ENCODE measurements around the gene LHX2.
"Not testable (repeated sequence)": the region's sequence is repeated elsewhere in the genome, so short reads cannot be mapped to it uniquely, and the experiment has no call there.

Gene LHX2

DNA sequence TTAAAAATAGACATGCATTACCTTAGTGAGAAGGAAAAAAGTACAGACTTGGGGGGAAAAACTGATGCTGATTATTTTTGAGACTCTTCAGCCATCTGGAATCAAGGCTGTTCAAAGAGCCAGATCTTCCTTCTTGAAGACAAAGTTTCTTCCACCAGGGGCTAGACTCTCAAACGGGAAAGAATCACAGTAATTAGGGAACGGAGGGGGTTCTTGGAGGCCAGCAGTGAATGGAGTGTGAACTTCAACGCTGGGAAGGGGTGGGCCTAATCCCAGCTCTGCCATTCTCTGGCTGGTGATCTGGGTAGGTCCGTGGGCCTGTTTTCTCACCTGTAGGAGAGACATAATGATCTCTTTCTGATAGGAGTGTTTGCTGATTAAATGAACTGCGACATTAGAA is 21.1 kb upstream of the LHX2 start:
- Mint-ChIP-seq H3K36me3 (no peaks in the 10 kb centered on the region), H3K4me1 (no peaks in the 10 kb centered on the region), H3K9me3 (no peaks in the 10 kb centered on the region), H3K27me3 (peaks cover 41 to 73% of the 10 kb centered on the region in 2 donors), H3K27ac (no peak overlapping the region), H3K4me3 (no peak overlapping the region)
- ATAC-seq (replicated peaks) (no peak), DNase-seq (no peak)

DNA sequence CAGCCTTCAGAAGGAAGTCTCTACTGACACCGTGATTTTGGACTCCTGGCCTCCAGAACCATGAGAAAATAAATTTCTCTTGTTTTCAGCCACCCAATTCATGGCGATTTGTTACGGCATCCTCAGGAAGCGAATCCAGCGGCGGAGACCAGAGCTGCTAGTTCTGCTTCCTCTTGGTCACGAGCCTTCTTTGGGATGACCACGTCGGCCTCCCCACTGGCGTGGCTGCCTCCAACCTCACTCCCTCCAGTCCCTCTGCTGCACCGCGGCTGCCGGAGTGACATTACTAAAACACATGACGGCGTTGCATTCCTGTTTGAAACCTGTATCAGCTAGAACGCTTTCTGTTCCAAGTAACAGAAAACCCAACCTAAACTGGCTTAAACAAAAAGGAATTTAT is 18.9 kb upstream of the LHX2 start:
- not testable (repeated sequence) for H3K36me3 Mint-ChIP-seq; H3K27ac Mint-ChIP-seq; ATAC-seq (replicated peaks); H3K4me3 Mint-ChIP-seq; DNase-seq; H3K9me3 Mint-ChIP-seq
- peaks cover 8 to 16% of the 10 kb centered on the region in 2 donors for H3K4me1 Mint-ChIP-seq
- H3K27me3 Mint-ChIP-seq: peaks cover 35 to 61% of the 10 kb centered on the region in 2 donors

GRCh38 chr9:123996731-123997421 is 14.7 kb upstream of the LHX2 start:
- peaks cover 27 to 41% of the 10 kb centered on the region in 2 donors for H3K4me1 Mint-ChIP-seq
- H3K36me3 Mint-ChIP-seq: peaks cover 0 to 2% of the 10 kb centered on the region in 2 donors
- H3K27me3 Mint-ChIP-seq: peaks cover 44 to 57% of the 10 kb centered on the region in 2 donors
- ATAC-seq (replicated peaks) (peak; percentile 74 to 78), DNase-seq (peak; percentile 70)
- H3K4me3 Mint-ChIP-seq: peak overlapping the region; percentile 64 to 65
- peaks cover 3% of the 10 kb centered on the region in 2 donors for H3K9me3 Mint-ChIP-seq
- H3K27ac Mint-ChIP-seq: peak overlapping the region; percentile 89

DNA sequence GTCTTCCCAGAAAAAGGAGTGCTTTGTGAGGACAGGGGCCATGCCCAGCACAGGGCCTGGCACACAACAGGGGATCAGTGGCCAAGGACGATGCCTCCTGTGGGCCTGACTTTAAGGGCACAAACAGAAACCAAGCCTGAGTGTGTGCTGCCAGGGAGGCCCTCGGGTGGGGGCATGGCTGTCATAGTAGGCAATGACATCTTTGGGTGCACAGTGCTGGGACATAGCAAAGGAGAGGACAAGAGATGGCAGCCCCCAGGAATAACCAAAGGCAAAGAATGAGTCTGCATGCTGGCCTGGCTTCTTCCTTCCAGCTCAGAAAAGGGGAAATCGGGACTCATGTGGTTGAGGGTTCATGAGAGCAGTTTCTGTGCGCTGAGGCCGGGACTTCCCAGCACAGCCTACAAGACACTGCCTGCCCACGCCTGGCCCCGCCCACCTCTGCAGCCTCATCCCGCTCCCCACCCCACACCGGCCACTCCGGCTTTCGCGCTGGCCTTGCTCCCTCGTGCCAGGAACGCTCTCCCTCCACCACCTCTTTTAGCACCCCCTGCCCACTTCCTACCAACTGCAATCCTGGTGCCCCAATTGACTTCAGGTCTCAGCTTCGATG is 13.8 kb upstream of the LHX2 start:
- Mint-ChIP-seq H3K9me3 (peaks cover 3% of the 10 kb centered on the region in 2 donors), H3K27ac (peak overlapping the region; percentile 89), H3K4me1 (peaks cover 27 to 41% of the 10 kb centered on the region in 2 donors), H3K4me3 (peak overlapping the region; percentile 64 to 65), H3K27me3 (peaks cover 52 to 66% of the 10 kb centered on the region in 2 donors), H3K36me3 (peaks cover 0 to 2% of the 10 kb centered on the region in 2 donors)
- DNase-seq (peak; percentile 72), ATAC-seq (replicated peaks) (peak; percentile 70 to 74)

DNA sequence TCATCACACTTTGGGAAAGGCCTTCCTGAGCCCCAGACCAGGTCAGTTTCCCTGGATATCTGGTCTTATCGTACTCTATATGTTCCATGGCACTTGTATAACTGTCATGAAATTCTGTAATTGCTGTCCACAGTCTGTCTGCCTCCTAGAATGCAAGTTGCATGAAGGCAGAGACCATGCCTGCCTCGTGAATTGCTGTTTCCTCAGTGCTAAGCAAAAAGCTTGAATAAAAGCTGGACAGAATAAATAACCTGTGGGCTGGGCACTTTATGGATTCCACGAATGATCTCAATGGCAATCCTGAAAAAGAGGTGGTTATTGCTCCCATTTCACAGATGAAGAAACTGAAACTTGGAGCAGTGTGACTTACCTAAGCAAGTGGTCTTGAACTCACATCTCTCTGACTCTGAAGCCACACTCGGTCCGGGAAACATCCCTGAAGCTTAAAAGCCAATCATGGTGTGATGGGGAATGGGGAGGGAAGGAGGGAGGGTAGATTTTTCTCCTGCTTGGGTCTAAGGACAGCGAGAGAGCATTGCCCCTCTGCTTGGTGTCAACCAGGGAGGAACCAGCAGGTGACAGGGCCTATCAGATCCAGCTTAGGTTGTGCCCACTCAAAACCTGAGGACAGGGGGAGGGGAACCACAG is 13.2 kb upstream of the LHX2 start:
- Mint-ChIP-seq H3K9me3 (peaks cover 3% of the 10 kb centered on the region in 2 donors), H3K27me3 (peaks cover 58 to 72% of the 10 kb centered on the region in 2 donors), H3K4me3 (peak overlapping the region; percentile 84 to 88), H3K27ac (no peak overlapping the region), H3K4me1 (peaks cover 28 to 41% of the 10 kb centered on the region in 2 donors), H3K36me3 (peaks cover 0 to 2% of the 10 kb centered on the region in 2 donors)
- no peak for DNase-seq
- ATAC-seq (replicated peaks): no peak

GRCh38 chr9:123998970-123999621 is 12.5 kb upstream of the LHX2 start:
- no peak for DNase-seq
- peak overlapping the region; percentile 96 for H3K27ac Mint-ChIP-seq
- H3K36me3 Mint-ChIP-seq: peaks cover 0 to 2% of the 10 kb centered on the region in 2 donors
- H3K27me3 Mint-ChIP-seq: peaks cover 58 to 72% of the 10 kb centered on the region in 2 donors
- no peak for ATAC-seq (replicated peaks)
- H3K9me3 Mint-ChIP-seq: peaks cover 3% of the 10 kb centered on the region in 2 donors
- peak overlapping the region; percentile 84 to 88 for H3K4me3 Mint-ChIP-seq
- H3K4me1 Mint-ChIP-seq: peaks cover 28 to 45% of the 10 kb centered on the region in 2 donors

GRCh38 chr9:123999661-124000060 is 11.9 kb upstream of the LHX2 start:
- ATAC-seq (replicated peaks) (no peak), DNase-seq (no peak)
- Mint-ChIP-seq H3K27ac (no peak overlapping the region), H3K4me1 (peaks cover 28 to 46% of the 10 kb centered on the region in 2 donors), H3K36me3 (peaks cover 0 to 2% of the 10 kb centered on the region in 2 donors), H3K4me3 (no peak overlapping the region), H3K9me3 (peaks cover 3% of the 10 kb centered on the region in 2 donors), H3K27me3 (peaks cover 58 to 72% of the 10 kb centered on the region in 2 donors)

DNA sequence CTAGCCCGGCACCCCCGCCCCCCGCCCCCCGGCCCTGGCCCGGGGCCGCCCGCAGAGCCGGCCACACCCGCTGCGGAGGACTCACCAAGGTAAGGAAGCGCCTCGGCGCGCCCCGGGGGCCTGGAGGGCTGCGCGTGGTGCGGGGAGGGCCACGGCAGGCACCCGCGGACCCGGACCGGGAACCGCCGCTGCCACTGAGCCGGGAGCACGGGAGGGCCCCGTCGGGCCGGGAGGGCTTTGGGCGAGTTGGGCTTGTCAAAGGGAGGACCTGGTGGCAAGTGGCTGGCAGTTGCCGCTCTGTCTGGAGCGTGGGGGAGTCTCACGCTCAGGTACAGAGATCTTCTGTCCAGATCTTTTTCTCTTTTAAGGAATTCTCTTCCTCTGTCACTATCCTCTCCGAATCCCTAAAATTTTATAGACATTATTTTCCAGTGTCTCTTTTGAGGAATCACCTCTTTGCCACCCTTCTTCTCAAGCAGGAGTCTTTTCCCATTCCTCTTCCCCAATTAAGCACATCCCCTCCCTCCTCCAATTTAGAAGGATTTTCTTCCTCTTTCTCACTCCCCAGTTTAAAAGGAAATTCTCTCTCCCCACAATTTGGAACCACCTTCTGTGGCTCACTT is 11.3 kb upstream of the LHX2 start:
- H3K27me3 Mint-ChIP-seq: peaks cover 60 to 72% of the 10 kb centered on the region in 2 donors
- ATAC-seq (replicated peaks) (no peak), DNase-seq (no peak)
- peaks cover 28 to 46% of the 10 kb centered on the region in 2 donors for H3K4me1 Mint-ChIP-seq
- H3K4me3 Mint-ChIP-seq: peak overlapping the region; percentile 63 to 65
- peaks cover 0 to 2% of the 10 kb centered on the region in 2 donors for H3K36me3 Mint-ChIP-seq
- peak overlapping the region; percentile 14 for H3K27ac Mint-ChIP-seq
- H3K9me3 Mint-ChIP-seq: peaks cover 3% of the 10 kb centered on the region in 2 donors

DNA sequence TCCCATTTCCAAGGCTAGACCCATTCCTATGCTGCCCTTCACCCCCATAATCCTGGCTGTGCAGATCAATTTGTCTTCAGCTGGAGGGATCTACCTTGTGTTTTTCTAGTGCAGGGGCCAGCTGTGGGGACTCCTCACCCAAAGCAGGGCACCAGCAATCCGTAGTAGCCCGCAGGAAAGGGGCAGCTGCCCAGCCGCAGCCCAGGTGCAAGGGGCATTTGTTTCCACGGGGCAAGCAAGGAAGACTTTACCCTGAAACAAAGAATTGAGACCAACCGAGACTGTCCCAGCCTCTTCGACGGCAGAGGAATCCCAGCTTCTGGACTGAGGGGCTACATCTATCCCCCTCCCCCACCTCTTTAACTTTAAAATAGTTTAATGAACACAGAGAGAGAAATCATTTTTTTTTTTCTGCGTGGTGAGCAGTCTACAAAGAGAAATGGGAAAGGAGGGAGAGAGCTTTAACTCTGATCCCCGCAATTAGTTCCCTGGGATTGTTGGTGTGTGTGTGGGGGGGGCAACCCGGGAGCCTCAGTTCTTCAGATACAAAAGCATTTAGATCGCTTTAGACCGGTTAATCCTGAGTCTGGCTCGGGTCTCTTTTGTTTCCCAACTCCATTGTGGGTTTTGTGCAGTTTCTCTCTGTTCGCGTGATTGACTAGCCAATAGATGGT is 10.6 kb upstream of the LHX2 start:
- Mint-ChIP-seq H3K9me3 (peaks cover 3% of the 10 kb centered on the region in 2 donors), H3K4me3 (peak overlapping the region; percentile 63 to 65), H3K4me1 (peaks cover 28 to 46% of the 10 kb centered on the region in 2 donors), H3K27ac (peak overlapping the region; percentile 14), H3K36me3 (peaks cover 0 to 2% of the 10 kb centered on the region in 2 donors), H3K27me3 (peaks cover 60 to 72% of the 10 kb centered on the region in 2 donors)
- DNase-seq (no peak), ATAC-seq (replicated peaks) (no peak)

- Mint-ChIP-seq H3K27ac (no peak overlapping the region), H3K36me3 (peaks cover 0 to 2% of the 10 kb centered on the region in 2 donors), H3K4me1 (peaks cover 30 to 45% of the 10 kb centered on the region in 2 donors), H3K4me3 (no peak overlapping the region), H3K9me3 (peaks cover 3% of the 10 kb centered on the region in 2 donors), H3K27me3 (peaks cover 62 to 72% of the 10 kb centered on the region in 2 donors)
- DNase-seq: no peak
- no peak for ATAC-seq (replicated peaks)
These were observed 10.1 kb upstream of the LHX2 start for GRCh38 chr9:124001458-124001799.

GRCh38 chr9:124001866-124002525 is 9.6 kb upstream of the LHX2 start:
- H3K27me3 Mint-ChIP-seq: peaks cover 68 to 78% of the 10 kb centered on the region in 2 donors
- no peak for DNase-seq
- H3K27ac Mint-ChIP-seq: no peak overlapping the region
- H3K4me3 Mint-ChIP-seq: no peak overlapping the region
- H3K4me1 Mint-ChIP-seq: peaks cover 34 to 45% of the 10 kb centered on the region in 2 donors
- peaks cover 3% of the 10 kb centered on the region in 2 donors for H3K9me3 Mint-ChIP-seq
- no peak for ATAC-seq (replicated peaks)
- H3K36me3 Mint-ChIP-seq: peaks cover 0 to 2% of the 10 kb centered on the region in 2 donors

GRCh38 chr9:124003636-124004349 is 7.8 kb upstream of the LHX2 start:
- Mint-ChIP-seq H3K36me3 (peaks cover 0 to 2% of the 10 kb centered on the region in 2 donors), H3K4me1 (peaks cover 29 to 45% of the 10 kb centered on the region in 2 donors), H3K27me3 (peaks cover 82 to 89% of the 10 kb centered on the region in 2 donors), H3K27ac (no peak overlapping the region), H3K4me3 (no peak overlapping the region), H3K9me3 (no peaks in the 10 kb centered on the region)
- DNase-seq (no peak), ATAC-seq (replicated peaks) (no peak)
